Measurements from ENCODE around the gene NOS1AP.

GRCh38 chr1:162204129-162204822 lies 134.8 kb downstream of the NOS1AP start:
- TF ChIP-seq CTCF (IDR thresholded peaks at IDR 0.05; ENCODE audit: low read length): no peak
- TF ChIP-seq EZH2phosphoT487 (IDR thresholded peaks at IDR 0.05; ENCODE audit: low read length): no peak
- TF ChIP-seq EZH2 (optimal IDR thresholded peaks at IDR 0.05; ENCODE audit: low read depth, low read length): no peak
